Hepatocyte (in vitro differentiated cells): ENCODE measurements around the gene RASA1. TPM values are rescaled to one million over a fixed set of nuclear protein-coding genes. Genes with fewer than 3 reads are reported as not detected.
"Not testable (repeated sequence)": the region's sequence is repeated elsewhere in the genome, so short reads cannot be mapped to it uniquely, and the experiment has no call there.

Source experiments
- DNase-seq: peaks from one replicate; pipeline ENCODE4 v3.0.0-alpha.2; 2016; ENCODE audit warnings: low spot score
- H2AFZ ChIP-seq: fragments of 200-600 bp; sonication (generic); 2 replicates; pipeline ENCODE4 v1.6.0; 2016; ENCODE audit warnings: antibody characterized with exemption, mild to moderate bottlenecking
- H3K27ac ChIP-seq: fragments of 200-600 bp; sonication (generic); 2 replicates; pipeline ENCODE4 v1.5.1; 2016; ENCODE audit warnings: mild to moderate bottlenecking
- H3K27me3 ChIP-seq: fragments of 200-600 bp; sonication (generic); 2 replicates; pipeline ENCODE4 v1.6.1; 2016
- H3K36me3 ChIP-seq: fragments of 200-600 bp; sonication (generic); replicated peaks from 2 replicates; pipeline ENCODE4 v1.5.1; 2016; ENCODE audit warnings: low read depth; ENCODE audit not compliant: insufficient read depth
- H3K4me1 ChIP-seq: fragments of 200-600 bp; sonication (generic); 2 replicates; pipeline ENCODE4 v1.5.1; 2016; ENCODE audit warnings: mild to moderate bottlenecking, moderate library complexity; ENCODE audit not compliant: insufficient read depth
- H3K4me2 ChIP-seq: fragments of 200-600 bp; sonication (generic); 2 replicates; pipeline ENCODE4 v1.6.0; 2016
- H3K4me3 ChIP-seq: fragments of 200-600 bp; sonication (generic); 2 replicates; pipeline ENCODE4 v1.5.1; 2016; ENCODE audit warnings: mild to moderate bottlenecking
- H3K79me2 ChIP-seq: fragments of 200-600 bp; sonication (generic); 2 replicates; pipeline ENCODE4 v1.6.0; 2017; ENCODE audit warnings: mild to moderate bottlenecking
- H3K9me2 ChIP-seq: fragments of 200-600 bp; sonication (generic); replicated peaks from 2 replicates; pipeline ENCODE4 v1.6.0; 2017; ENCODE audit warnings: mild to moderate bottlenecking; ENCODE audit not compliant: insufficient read depth
- H3K9me3 ChIP-seq: fragments of 200-600 bp; sonication (generic); 2 replicates; pipeline ENCODE4 v1.5.1; 2016; ENCODE audit warnings: low read depth, mild to moderate bottlenecking
- H4K20me1 ChIP-seq: fragments of 200-600 bp; sonication (generic); 2 replicates; pipeline ENCODE4 v1.6.0; 2016; ENCODE audit warnings: mild to moderate bottlenecking; ENCODE audit not compliant: insufficient read depth, poor library complexity, severe bottlenecking
- EZH2 ChIP-seq: fragments of 200-600 bp; sonication (generic); IDR thresholded peaks from 2 replicates; pipeline ENCODE4 v1.6.1; 2016; ENCODE audit warnings: antibody characterized with exemption, mild to moderate bottlenecking, borderline replicate concordance
- EZH2phosphoT487 ChIP-seq: fragments of 200-600 bp; sonication (generic); IDR thresholded peaks from one replicate; pipeline ENCODE4 v1.6.1; 2018; ENCODE audit warnings: antibody characterized with exemption, mild to moderate bottlenecking, low read depth, moderate library complexity; ENCODE audit not compliant: unreplicated experiment, severe bottlenecking
- WGBS: methylation state at CpG from one replicate; pipeline ENCODE4 v1.1.6; 2016; ENCODE audit warnings: low lambda C conversion rate; ENCODE audit errors: missing lambda C conversion rate; 5-methylcytosine and 5-hydroxymethylcytosine counted together
- polyA plus RNA-seq: library from polyadenylated mRNA; unstranded; fragments of >200 nt; fragmentation: Nextera tagmentation; extraction: Ambion mirVana; gene quantifications from 2 replicates; pipeline ENCODE4 v1.2.1, GENCODE V29; 2016
- total RNA-seq: library from RNA; depleted of rRNA; stranded (reverse); fragments of >200 nt; gene quantifications from 2 replicates; pipeline ENCODE4 v1.2.3, GENCODE V29; 2014
- TF ChIP-seq, protein P1 (sequence below): fragments of 200-600 bp; sonication (generic); IDR thresholded peaks from 2 replicates; pipeline ENCODE4 v1.5.1; 2016; ENCODE audit warnings: antibody characterized with exemption, mild to moderate bottlenecking; ENCODE audit not compliant: poor library complexity

RASA1 gene
- total and polyA plus RNA-seq, 2 experiments from 2014 or later = 13.7 to 33.5 TPM

DNA sequence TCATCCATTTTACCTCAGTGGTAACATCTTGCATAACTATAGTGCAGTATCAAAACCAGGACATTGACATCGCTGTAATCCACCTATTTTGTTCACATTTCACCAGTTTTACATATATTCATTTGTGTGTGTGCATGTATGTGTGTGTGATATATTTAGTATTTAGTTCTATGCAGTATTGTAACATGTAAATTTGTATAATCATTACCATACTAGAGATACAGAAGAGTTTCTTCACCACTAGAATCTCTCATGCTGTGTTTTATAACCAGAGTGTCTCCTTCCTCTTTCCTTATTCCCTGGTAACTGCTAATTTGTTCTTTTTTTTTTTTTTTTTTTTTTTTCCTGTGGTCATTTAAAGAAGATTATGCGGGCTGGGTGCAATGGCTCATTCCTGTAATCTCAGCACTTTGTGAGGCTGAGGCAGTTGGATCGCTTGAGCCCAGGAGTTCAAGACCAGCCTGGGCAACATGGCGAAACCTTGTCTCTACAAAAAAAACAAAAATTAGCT lies 11.0 kb downstream of the RASA1 start:
- Histone ChIP-seq H3K79me2 (peaks cover 98% of the 10 kb centered on the region), H3K27ac (no peak overlapping the region), H3K27me3 (no peaks in the 10 kb centered on the region), H4K20me1 (peaks cover 25% of the 10 kb centered on the region), H3K4me2 (no peak overlapping the region), H2AFZ (no peak overlapping the region), H3K4me1 (peaks cover 12% of the 10 kb centered on the region), H3K36me3 (no peaks in the 10 kb centered on the region), H3K9me3 (no peaks in the 10 kb centered on the region), H3K4me3 (no peak overlapping the region), H3K9me2 (no peaks in the 10 kb centered on the region)
- DNase-seq = no peak
- TF ChIP-seq, protein P1, sequence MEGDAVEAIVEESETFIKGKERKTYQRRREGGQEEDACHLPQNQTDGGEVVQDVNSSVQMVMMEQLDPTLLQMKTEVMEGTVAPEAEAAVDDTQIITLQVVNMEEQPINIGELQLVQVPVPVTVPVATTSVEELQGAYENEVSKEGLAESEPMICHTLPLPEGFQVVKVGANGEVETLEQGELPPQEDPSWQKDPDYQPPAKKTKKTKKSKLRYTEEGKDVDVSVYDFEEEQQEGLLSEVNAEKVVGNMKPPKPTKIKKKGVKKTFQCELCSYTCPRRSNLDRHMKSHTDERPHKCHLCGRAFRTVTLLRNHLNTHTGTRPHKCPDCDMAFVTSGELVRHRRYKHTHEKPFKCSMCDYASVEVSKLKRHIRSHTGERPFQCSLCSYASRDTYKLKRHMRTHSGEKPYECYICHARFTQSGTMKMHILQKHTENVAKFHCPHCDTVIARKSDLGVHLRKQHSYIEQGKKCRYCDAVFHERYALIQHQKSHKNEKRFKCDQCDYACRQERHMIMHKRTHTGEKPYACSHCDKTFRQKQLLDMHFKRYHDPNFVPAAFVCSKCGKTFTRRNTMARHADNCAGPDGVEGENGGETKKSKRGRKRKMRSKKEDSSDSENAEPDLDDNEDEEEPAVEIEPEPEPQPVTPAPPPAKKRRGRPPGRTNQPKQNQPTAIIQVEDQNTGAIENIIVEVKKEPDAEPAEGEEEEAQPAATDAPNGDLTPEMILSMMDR = no peak
- 99% methylated on average over 4 of the region's 4 CpGs for WGBS

DNA sequence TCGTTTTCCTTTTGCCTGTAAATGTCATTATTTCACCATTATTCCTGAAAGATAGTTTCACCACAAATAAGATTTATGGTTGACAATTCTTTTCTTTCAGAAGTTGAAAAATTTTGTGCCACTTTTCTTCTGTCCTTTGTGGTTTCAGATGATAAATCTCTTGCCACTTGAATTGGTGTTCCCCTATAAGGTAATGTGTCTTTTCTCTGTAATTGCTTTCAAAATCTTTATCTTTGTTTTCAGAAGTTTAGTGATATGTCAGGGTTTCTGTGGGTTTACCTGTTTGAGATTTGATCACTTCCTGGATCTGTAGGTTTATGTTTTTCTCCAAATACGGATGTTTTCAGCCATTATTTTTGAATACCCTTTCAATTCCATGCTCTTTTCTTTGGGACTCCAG lies 14.6 kb downstream of the RASA1 start:
- Histone ChIP-seq H3K27ac (no peak overlapping the region), H3K4me3 (no peak overlapping the region), H3K36me3 (no peaks in the 10 kb centered on the region), H3K79me2 (peaks cover 90% of the 10 kb centered on the region), H3K9me3 (no peaks in the 10 kb centered on the region), H3K27me3 (no peaks in the 10 kb centered on the region), H2AFZ (no peak overlapping the region), H3K9me2 (no peaks in the 10 kb centered on the region), H4K20me1 (peaks cover 4% of the 10 kb centered on the region), H3K4me2 (no peak overlapping the region), H3K4me1 (no peaks in the 10 kb centered on the region)
- no peak for DNase-seq
- TF ChIP-seq EZH2 (no peak), EZH2phosphoT487 (no peak)
- TF ChIP-seq, protein P1 = no peak
- WGBS = 88% methylated on average over 2 of the region's 2 CpGs

DNA sequence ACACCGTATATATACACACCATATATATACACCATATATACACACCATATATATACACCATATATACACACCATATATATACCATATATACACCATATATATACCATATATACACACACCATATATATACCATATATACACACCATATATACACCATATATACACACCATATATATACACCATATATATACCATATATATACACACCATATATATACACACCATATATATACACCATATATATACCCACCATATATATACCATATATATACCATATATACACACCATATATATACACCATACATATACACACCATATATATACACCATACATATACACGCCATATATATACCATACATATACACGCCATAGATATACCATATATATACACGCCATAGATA lies 19.6 kb downstream of the RASA1 start:
- WGBS = 96% methylated on average over 4 of the region's 4 CpGs
- not testable (repeated sequence) for H3K9me2 ChIP-seq, H3K36me3 ChIP-seq, DNase-seq, H3K27me3 ChIP-seq, H3K27ac ChIP-seq, H4K20me1 ChIP-seq, H3K9me3 ChIP-seq, H3K4me3 ChIP-seq, H3K4me2 ChIP-seq, H3K4me1 ChIP-seq, H2AFZ ChIP-seq
- peaks cover 88% of the 10 kb centered on the region for H3K79me2 ChIP-seq

DNA sequence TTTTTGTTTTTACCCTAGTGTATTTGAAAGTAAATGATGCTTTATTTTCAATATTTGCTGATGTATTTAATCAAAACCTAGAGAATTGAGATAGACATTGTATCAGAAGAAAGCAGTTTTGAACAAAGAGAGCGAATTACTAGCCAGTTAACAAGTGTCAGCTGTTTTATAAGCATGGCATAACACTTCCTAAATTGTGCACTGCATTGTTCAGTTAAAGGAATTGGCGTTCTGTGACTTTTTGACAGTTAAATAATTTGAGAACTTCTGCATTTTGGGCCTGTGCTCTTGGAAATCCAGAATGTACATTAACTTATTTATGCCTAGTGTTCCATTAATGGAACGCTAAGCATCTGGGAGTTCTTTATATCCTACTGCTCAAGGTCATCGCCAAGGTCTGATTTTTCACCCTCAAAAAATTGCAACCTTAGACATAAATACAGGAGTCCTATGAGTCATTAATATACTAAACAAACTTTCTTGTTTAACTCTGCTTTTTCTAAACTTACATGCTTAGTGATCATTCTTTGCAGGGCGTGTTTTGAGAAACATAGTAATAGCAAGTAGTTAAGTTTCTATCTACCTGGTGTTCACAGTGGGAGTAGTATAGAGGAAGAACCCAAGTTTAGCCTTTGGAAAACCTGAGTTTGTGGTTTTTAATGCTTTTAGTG lies 31.1 kb downstream of the RASA1 start:
- 96% methylated on average over 5 of the region's 5 CpGs for WGBS
- no peaks in the 10 kb centered on the region for H3K36me3 ChIP-seq
- DNase-seq = no peak
- no peak overlapping the region for H3K4me2 ChIP-seq
- no peak overlapping the region for H2AFZ ChIP-seq
- H3K27me3 ChIP-seq = no peaks in the 10 kb centered on the region
- no peaks in the 10 kb centered on the region for H3K9me3 ChIP-seq
- no peak overlapping the region for H3K4me3 ChIP-seq
- H3K79me2 ChIP-seq = peaks cover 83% of the 10 kb centered on the region
- H3K27ac ChIP-seq = no peak overlapping the region
- no peaks in the 10 kb centered on the region for H3K4me1 ChIP-seq
- no peaks in the 10 kb centered on the region for H3K9me2 ChIP-seq
- peaks cover 24% of the 10 kb centered on the region for H4K20me1 ChIP-seq
- TF ChIP-seq, protein P1 = no peak
- TF ChIP-seq EZH2 = no peak
- no peak for TF ChIP-seq EZH2phosphoT487
